GM12891 (cell line): ENCODE data around the gene KIAA1755.

Source experiments
- POLR2A ChIP-seq: IDR thresholded peaks from 2 replicates; pipeline ENCODE4 v1.6.1; 2011; ENCODE audit warnings: low read depth, low read length, control low read depth
- SPI1 ChIP-seq: IDR thresholded peaks from 2 replicates; pipeline ENCODE4 v1.6.1; 2011; ENCODE audit warnings: low read depth, low read length, control low read depth
- TAF1 ChIP-seq: IDR thresholded peaks from 2 replicates; pipeline ENCODE4 v1.6.1; 2011; ENCODE audit warnings: low read depth, low read length, control low read depth

DNA sequence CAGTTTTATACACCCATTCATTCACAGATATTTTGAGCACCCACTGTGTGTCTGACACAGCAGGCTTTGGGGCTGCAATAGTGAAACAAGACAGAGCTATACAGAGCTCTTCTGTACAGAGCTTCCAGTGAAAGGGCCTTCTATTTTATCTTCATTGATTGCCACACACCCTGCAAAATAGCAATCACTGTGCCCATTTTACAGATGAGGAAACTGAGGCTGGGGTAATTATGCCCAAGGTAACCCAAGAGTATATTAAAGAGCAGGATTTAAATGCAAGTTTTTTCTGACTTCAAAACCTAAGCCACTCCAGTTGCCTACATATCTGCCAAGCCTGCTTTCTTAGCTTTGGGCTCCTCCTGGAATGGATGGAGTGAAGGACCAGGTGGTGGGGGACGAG lies 47.9 kb upstream of the KIAA1755 start:
- TF ChIP-seq TAF1: no peak
- TF ChIP-seq POLR2A: no peak
- no peak for TF ChIP-seq SPI1
